Measurements from ENCODE around the gene DAP3.

DNA sequence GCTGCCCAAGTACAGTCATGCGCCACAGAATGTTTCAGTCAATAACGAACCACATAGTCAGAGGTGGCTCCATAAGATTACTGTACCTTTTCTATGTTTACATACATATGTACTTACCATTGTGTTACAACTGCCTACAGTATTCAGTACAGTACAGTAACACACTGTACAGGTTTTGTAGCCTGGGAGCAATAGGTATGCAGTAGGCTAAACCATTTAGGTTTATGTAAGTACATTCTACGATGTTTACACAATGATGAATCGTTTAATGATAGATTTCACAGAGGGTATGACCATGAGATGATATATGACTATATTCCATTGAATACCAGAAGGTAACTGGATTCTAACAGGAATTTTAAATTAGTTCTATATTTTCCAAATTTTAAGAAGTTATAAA is 10.9 kb upstream of the DAP3 start:
- TF ChIP-seq POLR2AphosphoS5 (IDR thresholded peaks at IDR 0.05): no peak
- TF ChIP-seq, protein P1, sequence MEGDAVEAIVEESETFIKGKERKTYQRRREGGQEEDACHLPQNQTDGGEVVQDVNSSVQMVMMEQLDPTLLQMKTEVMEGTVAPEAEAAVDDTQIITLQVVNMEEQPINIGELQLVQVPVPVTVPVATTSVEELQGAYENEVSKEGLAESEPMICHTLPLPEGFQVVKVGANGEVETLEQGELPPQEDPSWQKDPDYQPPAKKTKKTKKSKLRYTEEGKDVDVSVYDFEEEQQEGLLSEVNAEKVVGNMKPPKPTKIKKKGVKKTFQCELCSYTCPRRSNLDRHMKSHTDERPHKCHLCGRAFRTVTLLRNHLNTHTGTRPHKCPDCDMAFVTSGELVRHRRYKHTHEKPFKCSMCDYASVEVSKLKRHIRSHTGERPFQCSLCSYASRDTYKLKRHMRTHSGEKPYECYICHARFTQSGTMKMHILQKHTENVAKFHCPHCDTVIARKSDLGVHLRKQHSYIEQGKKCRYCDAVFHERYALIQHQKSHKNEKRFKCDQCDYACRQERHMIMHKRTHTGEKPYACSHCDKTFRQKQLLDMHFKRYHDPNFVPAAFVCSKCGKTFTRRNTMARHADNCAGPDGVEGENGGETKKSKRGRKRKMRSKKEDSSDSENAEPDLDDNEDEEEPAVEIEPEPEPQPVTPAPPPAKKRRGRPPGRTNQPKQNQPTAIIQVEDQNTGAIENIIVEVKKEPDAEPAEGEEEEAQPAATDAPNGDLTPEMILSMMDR (IDR thresholded peaks at IDR 0.05): no peak

Measured in stomach (tissue), 4 donors.